HG03520 (cell line): ENCODE data around the gene TREML1.

Source experiments
- ATAC-seq: cut with Tn5 transposase; IDR thresholded peaks from one replicate; pipeline ENCODE4 v1.9.1; 2021; ENCODE audit warnings: mild to moderate bottlenecking, moderate library complexity; ENCODE audit not compliant: unreplicated experiment

TREML1 gene

GRCh38 chr6:41179163-41179562, 25.0 kb upstream of the TREML1 start:
- no peak for ATAC-seq

GRCh38 chr6:41177695-41178094, 23.5 kb upstream of the TREML1 start:
- no peak for ATAC-seq

GRCh38 chr6:41177287-41177686, 23.1 kb upstream of the TREML1 start:
- no peak for ATAC-seq

- ATAC-seq: no peak
Measured at GRCh38 chr6:41176189-41176588, 22.0 kb upstream of the TREML1 start.

GRCh38 chr6:41175084-41175483, 20.9 kb upstream of the TREML1 start:
- ATAC-seq: no peak

- ATAC-seq: no peak
Measured at GRCh38 chr6:41174610-41175009, 20.5 kb upstream of the TREML1 start.

GRCh38 chr6:41171908-41172307, 17.8 kb upstream of the TREML1 start:
- no peak for ATAC-seq

- ATAC-seq: no peak
Measured at GRCh38 chr6:41170547-41171160, 16.5 kb upstream of the TREML1 start.

GRCh38 chr6:41167173-41167963, 13.2 kb upstream of the TREML1 start:
- ATAC-seq: no peak

GRCh38 chr6:41164551-41165120, 10.5 kb upstream of the TREML1 start:
- ATAC-seq: no peak

GRCh38 chr6:41163419-41163717, 9.2 kb upstream of the TREML1 start:
- no peak for ATAC-seq

GRCh38 chr6:41162687-41163418, 8.7 kb upstream of the TREML1 start, which contains the start of gene TREM2:
TREM2 (minus strand) TSS chr6:41163116; CDS start chr6:41163082, 34 bp downstream.
- no peak for ATAC-seq

GRCh38 chr6:41161851-41162552, 7.9 kb upstream of the TREML1 start:
- ATAC-seq: no peak

- ATAC-seq: no peak
Measured at GRCh38 chr6:41161380-41161779, 7.2 kb upstream of the TREML1 start.

GRCh38 chr6:41160933-41161332, 6.8 kb upstream of the TREML1 start:
- ATAC-seq: no peak

- no peak for ATAC-seq
Measured at GRCh38 chr6:41159415-41160082, 5.4 kb upstream of the TREML1 start.

GRCh38 chr6:41157323-41157722, 3.2 kb upstream of the TREML1 start:
- ATAC-seq: no peak

- ATAC-seq: no peak
Measured at GRCh38 chr6:41156771-41157170, 2.6 kb upstream of the TREML1 start.

GRCh38 chr6:41156001-41156400, 1.9 kb upstream of the TREML1 start:
- no peak for ATAC-seq

- no peak for ATAC-seq
Measured at GRCh38 chr6:41155132-41155805, 1.1 kb upstream of the TREML1 start.
